Stimulated activated CD8-positive, alpha-beta memory T cell treated with anti-CD3 and anti-CD28 coated beads, Interleukin-7, amount 100 ng/mL, for 4 hours (primary cell): ENCODE data around the gene RAB35.

Experiments
- DNase-seq, 2 donors: peaks; one replicate each; pipeline ENCODE4 v3.0.0-alpha.2; 2020; ENCODE audit warnings: low read depth in 2 of 2

RAB35 gene

DNA sequence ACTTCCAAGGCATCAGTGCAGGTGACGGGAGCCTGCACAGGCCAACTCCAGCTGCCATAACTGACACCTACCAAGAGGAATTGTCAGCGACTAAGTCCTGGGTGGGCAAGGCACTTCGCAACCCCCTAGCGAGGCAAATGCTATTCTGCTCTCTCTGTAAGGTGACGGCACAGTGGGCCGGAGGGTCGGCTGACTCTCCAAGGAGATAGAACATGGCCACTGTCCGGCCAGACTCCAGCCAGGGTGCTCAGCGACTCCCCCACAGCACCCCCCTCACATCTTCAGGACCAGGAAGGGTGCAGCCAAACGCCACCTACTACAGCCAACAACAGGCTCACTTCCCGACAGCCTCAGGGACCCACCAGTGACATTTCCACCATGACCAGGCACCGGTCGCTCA lies 13.2 kb downstream of the RAB35 start:
- DNase-seq = no peak

GRCh38 chr12:120103044-120103338 lies 13.6 kb downstream of the RAB35 start:
- no peak for DNase-seq

- no peak for DNase-seq
These were observed 14.1 kb downstream of the RAB35 start for GRCh38 chr12:120102189-120103043.

DNA sequence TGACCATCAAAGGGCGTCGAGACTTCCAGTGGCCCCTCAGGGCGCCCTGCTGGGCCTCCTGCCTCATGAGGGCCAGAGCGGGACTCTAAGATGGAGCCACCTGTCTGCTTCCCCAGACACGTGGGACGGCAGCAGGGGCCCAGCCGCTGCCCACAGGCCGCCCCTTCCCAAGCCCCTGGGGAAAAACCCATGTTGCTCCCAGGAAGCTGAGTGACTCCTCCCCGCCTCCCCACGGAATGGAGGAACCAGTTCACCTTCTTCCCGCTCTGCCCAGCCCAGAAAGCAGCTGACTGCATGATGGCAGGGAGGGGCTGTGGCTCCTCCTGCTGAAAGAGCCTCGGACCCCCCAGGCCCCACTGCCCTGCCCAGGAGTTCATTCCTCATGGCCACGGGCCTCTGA lies 14.9 kb downstream of the RAB35 start:
- no peak for DNase-seq

GRCh38 chr12:120101182-120101581 lies 15.4 kb downstream of the RAB35 start:
- no peak for DNase-seq

- DNase-seq = no peak
These were observed 15.9 kb downstream of the RAB35 start for GRCh38 chr12:120100630-120101029.

GRCh38 chr12:120099738-120100137 lies 16.8 kb downstream of the RAB35 start:
- no peak for DNase-seq

DNA sequence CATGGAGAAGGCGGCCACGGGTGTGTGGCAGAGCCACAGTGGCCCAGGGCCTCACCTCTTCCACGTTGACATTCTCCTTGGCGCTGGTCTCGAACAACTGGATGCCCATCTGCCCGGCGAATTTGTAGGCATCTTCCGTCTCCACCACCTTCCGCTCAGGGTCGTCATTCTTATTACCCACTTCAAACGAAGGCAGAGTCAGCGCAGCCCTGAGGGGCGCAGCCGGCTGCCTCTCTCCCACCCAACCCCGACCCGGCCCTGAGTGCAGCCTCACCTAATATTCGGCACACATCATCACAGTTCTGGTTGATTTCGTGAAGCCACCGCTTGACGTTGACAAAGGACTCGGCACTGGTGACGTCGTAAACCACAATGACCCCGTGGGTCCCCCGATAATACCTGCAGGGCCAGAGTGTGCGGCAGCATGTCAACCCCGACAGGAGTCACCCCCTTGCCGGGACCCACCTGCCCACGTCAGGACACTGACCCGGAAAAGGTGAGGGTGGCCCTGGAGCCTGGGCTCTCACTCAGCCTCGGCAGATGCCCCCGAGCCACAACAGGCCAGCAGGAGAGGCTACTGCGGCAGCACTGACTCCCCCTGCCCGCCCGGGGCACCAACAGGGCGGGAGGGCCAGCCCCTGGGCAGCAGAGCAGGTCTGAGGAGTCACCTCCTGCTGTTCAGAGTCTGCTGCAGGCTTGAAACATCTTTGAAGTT lies 17.6 kb downstream of the RAB35 start:
- no peak for DNase-seq

GRCh38 chr12:120096671-120097202 lies 19.8 kb downstream of the RAB35 start:
- DNase-seq = no peak

DNA sequence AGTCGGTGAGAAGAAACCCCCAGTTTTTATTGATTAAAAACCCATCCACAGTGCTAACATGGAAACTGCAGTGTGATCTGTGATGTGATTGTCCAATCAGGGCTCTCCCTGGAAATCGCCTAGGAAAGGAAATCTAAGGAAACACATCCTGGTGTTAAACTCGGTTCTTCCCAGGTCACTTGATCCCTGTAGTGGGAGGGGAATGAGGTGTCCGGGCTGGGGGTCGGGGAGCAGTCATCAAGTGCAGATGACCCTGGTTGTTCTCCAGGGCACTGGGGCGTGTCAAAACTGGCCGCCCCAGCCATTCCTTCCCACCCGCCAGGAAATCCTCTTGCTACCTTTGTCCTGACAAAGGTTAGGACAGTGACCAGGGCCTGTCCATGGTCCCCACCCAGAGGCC lies 20.8 kb downstream of the RAB35 start:
- no peak for DNase-seq

DNA sequence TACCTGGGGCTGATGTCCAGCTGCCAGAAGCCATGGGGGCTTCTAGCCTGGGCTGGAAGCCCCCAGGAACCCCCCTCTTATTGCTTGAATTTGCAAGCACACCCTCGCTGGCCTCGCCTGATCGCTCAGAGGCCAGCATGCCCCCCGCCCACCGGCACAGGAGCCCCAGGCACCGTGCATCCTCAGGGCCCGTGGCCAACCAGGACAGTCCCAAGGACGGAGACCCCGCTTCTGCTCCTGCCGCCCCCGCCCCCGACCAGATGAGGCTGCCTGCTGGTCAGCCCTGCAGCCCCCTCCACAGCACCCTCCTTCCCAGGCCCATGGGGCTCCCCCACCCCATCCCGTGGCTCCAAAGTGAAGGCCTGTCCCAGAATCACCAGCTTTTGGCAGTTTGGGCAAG lies 21.2 kb downstream of the RAB35 start:
- no peak for DNase-seq

- DNase-seq = no peak
These were observed 22.1 kb downstream of the RAB35 start for GRCh38 chr12:120094485-120094884.

- no peak for DNase-seq
These were observed 22.8 kb downstream of the RAB35 start for GRCh38 chr12:120093592-120094355.

DNA sequence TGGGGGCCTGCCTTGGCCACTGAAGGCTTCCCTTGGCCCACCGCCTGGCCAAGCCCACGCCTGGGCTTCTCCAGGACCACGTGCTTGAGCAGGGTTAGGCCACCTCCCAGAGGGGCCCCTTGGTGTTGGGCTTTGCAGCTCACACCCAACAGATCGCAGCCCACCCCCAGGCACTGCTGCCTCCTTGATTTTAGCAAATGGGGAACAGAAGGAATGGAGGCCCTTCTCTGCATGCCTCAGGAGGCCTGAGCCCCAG lies 23.3 kb downstream of the RAB35 start:
- DNase-seq = no peak

- DNase-seq = no peak
These were observed 23.8 kb downstream of the RAB35 start for GRCh38 chr12:120092551-120093335.

- DNase-seq = no peak
These were observed 25.0 kb downstream of the RAB35 start for GRCh38 chr12:120091371-120092090.

DNA sequence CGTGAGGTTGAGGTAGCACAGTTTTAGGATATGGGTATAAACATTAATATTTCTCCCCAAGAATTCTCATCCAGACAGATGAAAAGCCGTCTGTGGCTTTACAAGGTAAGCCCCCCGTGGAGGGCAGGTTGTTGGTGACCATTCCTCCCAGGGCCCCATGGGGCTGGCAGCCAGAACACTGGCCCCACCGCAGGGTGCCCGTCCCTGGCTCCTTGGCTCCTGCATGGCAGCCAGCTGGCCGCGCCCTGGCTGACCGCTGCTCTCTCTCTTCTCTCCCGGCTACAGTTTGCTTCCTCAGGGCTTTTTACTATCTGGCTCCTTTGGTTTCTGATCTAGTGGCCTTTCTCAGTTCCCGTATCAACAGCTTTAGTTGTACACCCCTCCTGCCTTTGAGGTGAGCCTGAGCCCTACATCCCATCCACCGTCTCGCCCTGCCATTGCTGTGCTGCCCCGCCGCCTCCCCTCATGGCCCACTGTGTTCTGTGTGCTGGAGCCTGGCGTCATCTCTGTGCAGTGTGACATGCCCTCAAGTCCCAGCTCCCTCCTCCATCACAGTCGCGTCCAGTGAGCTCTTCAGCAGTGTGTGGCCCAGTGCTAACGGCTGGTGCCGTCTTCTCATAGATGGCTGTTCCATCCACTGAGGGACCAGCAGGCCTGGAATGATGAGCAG lies 25.8 kb downstream of the RAB35 start:
- DNase-seq = no peak

DNA sequence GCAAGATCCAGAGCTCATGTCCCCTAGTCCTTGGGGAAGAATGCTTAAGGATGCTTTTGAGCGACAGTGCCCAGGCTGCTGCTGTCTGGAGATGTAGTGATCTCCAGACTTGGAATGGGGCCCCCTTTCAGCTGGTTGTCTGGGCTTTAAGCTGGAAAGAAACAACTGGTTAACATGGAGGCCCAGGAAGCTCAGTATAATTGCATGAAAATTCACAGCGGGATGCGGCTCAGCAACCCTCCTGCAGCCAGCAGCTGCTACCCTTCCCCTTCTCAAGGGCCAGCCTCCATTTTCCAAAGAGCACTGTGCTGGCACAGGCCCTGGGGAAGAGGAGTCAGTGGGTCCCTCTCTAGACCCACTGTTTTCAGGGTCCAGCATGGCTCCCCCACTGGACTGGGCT lies 26.3 kb downstream of the RAB35 start:
- DNase-seq = no peak

DNA sequence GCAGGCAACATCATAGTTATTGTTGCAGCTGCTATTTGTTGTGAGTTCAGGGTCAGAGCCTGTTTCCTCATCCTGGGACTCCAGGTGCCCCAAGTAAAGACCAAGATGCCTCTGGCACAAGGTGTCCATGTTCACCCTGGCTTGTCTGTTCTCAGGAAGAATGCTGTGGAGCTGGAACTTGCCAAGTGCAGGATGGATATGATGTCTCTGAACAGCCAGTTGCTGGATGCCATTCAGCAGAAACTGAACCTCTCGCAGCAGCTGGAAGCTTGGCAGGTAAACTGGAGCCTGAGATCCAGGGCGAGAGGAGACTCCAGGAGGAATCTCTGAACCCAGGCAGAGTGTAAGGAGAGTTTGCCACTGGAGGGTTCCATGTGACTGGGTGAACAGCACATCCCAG lies 26.8 kb downstream of the RAB35 start:
- no peak for DNase-seq

DNA sequence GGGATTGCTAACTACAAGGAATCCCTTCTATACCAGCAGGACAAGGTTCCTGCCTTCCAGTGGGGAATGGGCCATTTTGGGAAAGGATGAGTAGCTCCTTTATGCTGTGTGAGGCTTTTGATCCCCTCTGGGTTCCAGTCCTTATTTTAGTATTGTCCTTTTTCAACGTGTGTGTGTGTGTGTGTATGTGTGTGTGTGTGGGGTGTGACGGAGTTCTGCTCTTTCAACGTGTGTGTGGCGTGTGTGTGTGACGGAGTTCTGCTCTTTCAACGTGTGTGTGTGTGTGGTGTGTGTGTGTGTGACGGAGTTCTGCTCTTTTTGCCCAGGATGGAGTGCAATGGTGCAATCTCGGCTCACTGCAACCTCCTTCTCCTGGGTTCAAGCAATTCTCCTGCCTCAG lies 27.4 kb downstream of the RAB35 start:
- DNase-seq = no peak
